SKM-1 (cell line): ENCODE measurements around the gene PUM1.

Experiments used
- DNase-seq: peaks from one replicate; lab custom pipeline; 2025; ENCODE audit not compliant: unreplicated experiment; lab: John Stamatoyannopoulos, UW

Gene PUM1

GRCh38 chr1:30934613-30935012 is 130.9 kb downstream of the PUM1 start:
- no peak for DNase-seq

DNA sequence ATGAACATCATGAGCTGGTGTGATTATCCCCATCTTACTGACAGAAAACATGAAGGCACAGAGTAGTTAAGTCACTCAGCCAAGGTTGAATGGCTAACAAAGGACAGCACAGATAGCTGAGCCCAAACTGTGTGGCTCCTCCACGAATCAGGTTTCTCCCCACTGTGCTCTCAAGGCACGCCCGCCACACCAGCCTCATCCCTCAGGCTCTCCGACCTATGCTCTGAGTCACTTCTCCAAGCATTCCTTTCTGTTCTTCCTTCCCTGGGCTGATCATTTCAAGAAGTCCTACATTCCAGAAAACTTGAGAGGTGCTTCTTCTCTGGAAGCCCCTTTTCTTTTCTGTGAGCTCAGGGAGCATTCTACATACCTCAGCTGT is 131.7 kb downstream of the PUM1 start:
- no peak for DNase-seq

DNA sequence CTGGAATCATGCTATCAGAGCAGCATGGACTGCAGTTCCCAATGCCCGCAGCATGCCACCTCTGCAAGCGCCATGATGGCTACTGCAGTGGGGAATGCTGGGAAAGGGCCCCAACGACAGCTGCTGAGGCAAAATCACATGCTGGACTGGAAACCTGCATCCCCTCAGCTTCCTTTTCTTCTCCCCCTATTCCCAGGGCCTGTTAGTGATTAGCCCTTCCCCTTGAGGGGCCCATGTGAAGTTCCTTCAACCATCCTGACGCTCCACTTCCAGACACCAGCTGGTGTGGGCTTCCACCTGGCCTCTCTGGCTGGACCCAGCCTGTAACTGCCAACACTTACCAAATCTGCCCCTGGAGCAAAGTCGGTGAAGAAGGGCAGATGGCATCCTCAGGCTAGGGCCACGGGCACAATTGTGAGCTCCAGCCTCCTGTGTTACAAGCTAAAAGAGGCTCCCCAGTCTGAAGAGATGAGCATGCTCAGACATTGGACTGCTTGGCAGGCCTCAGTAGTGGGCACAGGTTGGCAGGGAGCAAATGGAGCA is 134.8 kb downstream of the PUM1 start:
- DNase-seq: no peak

DNA sequence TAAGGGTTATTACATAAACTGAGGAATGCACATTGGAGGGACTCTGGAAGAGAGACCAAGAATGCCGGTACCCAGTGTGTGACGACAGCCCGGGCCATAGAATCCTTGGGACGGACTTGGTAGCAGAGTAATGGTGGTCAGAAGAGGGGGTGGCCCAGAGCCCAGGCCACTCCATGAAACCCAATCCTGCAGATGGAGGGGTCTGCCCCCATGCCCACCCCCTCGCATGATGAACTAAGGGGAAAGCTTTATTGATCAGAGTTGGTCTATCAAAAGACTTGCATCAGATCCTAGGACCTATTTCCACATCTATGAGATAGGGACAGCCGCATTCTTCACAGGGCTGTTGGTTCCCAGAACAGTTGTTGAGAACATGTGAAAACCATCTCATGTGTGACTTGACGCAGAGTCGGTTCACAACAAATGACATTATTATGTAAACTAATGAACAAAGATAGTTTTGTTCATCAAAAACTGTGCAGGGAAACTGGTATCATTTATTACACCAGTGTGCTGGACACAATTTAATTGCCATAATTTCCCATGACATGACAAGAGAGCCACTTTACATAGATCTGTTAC is 135.5 kb downstream of the PUM1 start:
- DNase-seq: no peak

- peak; percentile 33 for DNase-seq
These were observed 136.2 kb downstream of the PUM1 start for GRCh38 chr1:30929135-30929889.

DNA sequence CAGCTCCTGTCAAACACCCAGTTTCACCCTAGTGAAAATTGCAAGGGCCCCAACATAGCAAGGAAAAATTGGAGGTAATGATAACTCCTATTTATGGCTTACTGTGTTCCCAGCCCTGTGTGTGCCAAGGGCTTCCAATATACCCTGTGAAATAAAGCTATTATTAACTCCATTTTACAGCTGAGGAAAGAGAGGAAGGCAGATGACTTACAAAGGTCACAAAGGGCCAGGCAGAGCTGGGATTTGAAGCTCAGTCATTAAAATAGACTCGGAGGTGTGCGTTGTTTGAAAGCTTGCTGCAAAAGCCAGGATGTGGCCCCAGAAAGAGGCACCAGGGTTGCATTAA is 136.8 kb downstream of the PUM1 start:
- DNase-seq: no peak

- no peak for DNase-seq
These were observed 137.3 kb downstream of the PUM1 start for GRCh38 chr1:30928171-30928570.

DNA sequence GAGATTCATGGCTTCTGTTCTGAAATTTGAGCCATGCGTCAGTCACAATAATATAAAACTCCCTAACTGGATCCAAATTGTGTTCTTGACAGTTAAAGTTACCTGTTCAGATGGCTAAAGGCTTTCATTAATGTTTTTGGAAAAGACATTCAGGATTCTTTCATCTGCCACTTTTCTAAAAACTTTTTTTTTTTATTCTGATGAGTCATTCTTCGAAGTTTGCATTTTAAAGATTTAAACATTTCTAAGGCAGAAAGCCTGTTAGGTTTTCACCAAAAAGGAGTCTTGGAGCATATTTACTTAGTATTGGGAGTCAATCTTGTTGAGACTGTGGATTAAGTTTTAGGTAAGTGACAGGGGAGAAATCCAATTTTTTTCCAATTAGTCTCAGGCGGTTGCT is 138.1 kb downstream of the PUM1 start:
- DNase-seq: no peak

GRCh38 chr1:30923597-30923996 is 141.9 kb downstream of the PUM1 start:
- no peak for DNase-seq

DNA sequence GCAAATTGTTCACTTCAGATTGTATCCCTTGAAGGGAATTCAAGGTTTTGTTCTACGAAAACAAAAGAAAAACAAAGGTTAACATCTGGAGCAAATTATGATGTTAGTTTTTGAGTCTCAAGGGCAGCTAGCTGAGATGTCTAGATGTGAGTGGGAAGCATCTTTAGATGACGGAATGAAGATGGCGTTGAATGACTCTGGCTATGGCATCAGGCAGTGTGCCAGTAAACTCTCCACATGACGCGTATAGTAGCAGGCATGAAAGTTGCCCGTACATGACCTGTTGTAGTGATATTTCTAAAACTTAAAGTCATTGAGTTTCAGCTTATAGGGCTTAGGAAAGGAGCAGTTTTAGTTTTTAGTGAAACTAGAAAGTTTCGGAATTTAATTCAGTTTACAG is 144.7 kb downstream of the PUM1 start:
- no peak for DNase-seq

- peak; percentile 44 for DNase-seq
These were observed 146.3 kb downstream of the PUM1 start for GRCh38 chr1:30919025-30919881.

DNA sequence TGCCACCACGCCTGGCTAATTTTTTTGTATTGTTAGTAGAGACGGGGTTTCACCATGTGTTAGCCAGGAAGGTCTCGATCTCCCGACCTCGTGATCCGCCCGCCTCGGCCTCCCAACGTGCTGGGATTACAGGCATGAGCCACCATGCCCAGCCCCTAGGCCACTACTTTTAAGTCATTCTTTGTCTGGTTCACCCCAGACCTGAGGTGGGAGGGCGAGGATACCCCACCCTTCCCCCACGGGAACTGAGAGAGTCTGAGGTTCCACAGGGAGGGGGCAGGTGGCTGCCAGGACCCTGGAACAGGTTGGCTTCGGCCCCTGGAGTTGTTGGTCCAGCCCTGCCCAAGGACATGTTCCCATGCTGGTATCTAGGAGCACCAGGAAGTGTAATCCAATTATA is 149.2 kb downstream of the PUM1 start:
- no peak for DNase-seq

DNA sequence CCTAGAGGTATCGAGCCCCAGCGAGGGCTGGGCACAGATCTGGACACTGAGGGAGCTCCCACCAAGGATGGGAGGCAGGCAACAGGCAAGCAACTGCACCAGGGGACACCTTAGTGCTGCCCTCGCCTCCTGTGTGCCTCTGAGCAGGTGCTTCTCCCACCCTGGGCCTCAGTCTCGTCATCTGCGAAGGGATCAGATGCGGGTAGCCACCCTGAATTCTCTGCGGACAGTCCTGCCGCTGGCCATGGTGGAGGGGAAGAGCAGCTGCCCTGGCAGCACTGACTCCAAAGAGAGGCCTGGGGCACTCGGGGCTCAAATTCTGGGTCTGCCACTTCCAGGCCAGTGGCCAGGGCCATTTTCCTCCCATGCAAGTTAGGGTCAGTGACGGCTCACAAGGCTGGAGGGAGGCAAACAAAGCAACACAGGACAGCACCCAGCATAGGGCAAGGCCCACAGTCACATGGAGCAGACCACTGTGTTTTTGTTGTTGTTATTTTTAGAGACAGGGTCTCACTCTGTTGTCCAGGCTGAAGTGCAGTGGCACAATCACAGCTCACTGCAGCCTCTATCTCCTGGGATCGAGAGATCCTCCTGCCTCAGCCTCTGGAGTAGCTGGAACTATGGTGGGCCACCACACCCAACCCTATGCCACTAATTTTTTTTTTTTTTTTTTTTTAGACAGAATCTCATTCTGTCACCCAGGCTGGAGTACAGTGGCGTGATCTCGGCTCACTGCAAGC is 149.9 kb downstream of the PUM1 start:
- no peak for DNase-seq

DNA sequence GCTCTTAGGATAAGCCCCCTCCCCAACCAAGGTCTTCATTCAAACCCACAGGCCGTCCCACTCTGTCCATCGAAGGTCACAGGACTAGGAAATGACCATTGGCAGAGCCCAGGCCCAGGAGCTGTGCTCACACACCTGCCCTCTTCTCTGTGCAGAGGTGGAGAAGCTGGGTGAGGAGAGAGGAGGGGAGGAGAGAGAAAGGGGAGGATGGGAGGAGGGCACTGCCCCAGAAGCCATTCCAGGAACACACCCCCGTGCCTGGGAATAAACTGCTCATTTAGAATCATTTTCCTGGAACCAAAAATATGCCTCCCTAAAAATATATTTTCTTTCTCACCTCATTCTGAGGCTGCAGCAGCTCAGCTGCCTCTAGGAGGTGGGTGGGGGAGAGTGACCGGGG is 150.6 kb downstream of the PUM1 start:
- DNase-seq: no peak

GRCh38 chr1:30914587-30914922 is 151.0 kb downstream of the PUM1 start:
- no peak for DNase-seq

DNA sequence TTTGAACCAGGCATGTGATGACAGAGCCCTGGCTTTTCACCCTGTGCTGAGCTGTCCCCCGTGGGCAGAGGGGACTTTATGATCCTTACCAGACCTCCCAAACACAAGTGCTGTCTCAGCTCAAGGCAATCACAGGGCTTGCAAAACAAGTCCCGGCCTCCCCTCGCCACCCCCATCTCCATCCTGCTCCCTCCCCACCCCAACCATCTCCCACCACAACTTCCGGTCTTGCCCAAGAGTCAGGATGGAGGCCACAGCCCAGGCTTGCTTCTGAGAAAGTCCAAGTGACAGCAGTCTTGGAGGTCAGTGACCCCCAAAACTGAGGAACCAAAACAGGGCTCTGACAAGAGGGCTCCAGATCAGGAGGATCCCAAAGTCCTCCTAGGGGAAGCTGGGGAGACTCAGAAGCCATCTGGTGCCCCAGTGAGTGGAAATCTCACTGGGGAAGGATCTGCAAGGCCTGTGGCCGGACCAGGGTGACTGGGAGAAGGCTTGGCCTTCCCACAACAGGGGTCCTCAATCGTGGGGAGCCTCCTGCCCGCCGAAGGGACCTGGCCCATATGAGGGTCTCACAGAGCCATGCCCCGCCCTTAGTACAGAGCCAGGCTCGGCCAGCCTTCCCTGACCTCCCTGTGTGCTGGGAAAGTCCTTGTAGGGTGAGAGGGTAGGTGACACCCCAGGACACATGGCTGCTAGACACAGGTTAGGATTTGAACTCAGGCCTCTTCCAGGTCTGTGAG is 152.4 kb downstream of the PUM1 start:
- DNase-seq: peak; percentile 38

- no peak for DNase-seq
These were observed 153.3 kb downstream of the PUM1 start for GRCh38 chr1:30912224-30912623.

DNA sequence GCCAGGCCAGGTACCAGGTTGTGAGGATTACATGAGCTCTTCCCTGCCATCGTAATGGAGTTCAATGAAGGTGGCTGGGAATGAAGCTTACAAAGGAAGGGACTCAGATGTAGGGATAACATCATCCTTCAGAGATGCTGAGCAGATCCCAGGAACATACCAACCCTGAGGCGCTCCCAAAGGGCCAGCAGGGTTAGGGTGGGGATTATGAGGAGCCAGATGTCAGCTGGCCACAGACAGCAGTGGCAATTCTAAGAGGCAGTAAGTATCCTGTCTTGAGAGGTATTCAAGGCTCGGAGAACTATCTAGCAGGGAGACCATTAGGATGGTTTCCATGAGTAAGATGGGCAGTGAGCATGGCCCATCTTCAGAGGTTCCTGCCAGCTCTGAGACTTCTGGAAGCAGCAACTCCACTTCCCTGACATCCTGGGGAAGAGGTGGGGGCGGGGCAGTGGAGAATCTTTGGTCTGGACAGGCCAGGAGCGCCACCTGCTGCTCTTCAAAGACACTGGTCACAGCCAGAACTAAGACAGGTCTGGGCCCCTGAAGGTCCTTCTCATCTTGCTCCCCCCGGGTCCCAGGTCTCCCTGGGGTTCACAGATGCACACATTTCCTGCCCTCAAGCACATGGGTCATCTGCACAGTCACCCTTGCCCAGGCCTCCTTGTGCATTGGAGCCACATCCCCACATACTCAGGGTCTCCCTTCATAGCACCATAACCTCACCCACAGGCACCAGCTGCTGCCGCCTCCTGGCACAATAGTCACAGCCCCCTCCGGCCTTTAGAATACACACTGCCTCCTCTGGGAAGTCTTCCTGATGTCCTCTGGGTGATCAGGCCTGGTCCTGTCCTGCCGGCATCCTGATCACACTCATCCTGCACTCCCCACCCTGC is 154.2 kb downstream of the PUM1 start:
- DNase-seq: peak; percentile 79

GRCh38 chr1:30909365-30910068 is 156.0 kb downstream of the PUM1 start:
- DNase-seq: no peak
